ENCODE results near the gene ASPRV1. TPM values are rescaled to one million over a fixed set of nuclear protein-coding genes. Genes with fewer than 3 reads are reported as not detected.
"Not testable (repeated sequence)": the region's sequence is repeated elsewhere in the genome, so short reads cannot be mapped to it uniquely, and the experiment has no call there.

The ASPRV1 gene
- total RNA-seq, 2 donors from 2014 or later = 0.84 to 0.91 TPM

DNA sequence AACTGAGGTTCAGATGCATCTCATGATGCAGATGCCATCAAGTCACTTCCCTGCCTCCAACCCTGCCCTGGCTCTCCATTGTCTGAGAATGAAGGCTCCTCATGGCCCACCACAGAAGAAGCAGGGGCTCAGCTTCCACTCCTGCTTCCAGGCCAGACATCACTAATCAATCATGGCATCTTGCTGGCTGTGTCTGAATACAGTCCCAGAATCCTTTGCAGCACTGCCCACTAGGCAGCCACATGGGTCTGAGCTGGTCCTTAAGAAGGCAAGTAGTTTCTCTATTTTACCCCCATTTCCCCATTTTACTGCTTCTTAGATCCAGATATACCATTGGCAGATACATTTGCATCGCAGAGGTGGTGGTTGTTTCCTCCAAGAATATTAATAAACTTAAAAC is 7.3 kb downstream of the ASPRV1 start:
- Histone ChIP-seq H3K9me3 (ENCODE audit: control insufficient read depth, low read length) (no peaks in the 10 kb centered on the region), H3K4me3 (ENCODE audit: low read length) (no peak overlapping the region), H3K27me3 (ENCODE audit: control insufficient read depth, insufficient read depth, low read length, poor library complexity, severe bottlenecking) (peaks cover 23% of the 10 kb centered on the region), H3K4me1 (ENCODE audit: control insufficient read depth, insufficient read depth, low read length) (no peaks in the 10 kb centered on the region), H3K36me3 (ENCODE audit: control insufficient read depth, insufficient read depth, low read length) (no peaks in the 10 kb centered on the region), H3K9ac (ENCODE audit: extremely low read depth, low read length, poor library complexity, severe bottlenecking) (no peak overlapping the region), H3K27ac (ENCODE audit: low read depth, low read length) (no peak overlapping the region)
- WGBS, 2 experiments (ENCODE audit: insufficient coverage in 1 of 2, insufficient read length in 1 of 2) = 100% methylated on average over 1 of the region's 1 CpG; no CpG with 5 or more reads in 1 of the 2 experiments
- Mint-ChIP-seq H3K4me3 (no peak overlapping the region), H3K27me3 (ENCODE audit: insufficient read depth) (peaks cover 24% of the 10 kb centered on the region), H3K9me3 (no peaks in the 10 kb centered on the region), H3K4me1 (no peaks in the 10 kb centered on the region), H3K27ac (no peak overlapping the region), H3K36me3 (ENCODE audit: low read depth) (no peaks in the 10 kb centered on the region)
- no peak for DNase-seq
- TF ChIP-seq, protein P1, sequence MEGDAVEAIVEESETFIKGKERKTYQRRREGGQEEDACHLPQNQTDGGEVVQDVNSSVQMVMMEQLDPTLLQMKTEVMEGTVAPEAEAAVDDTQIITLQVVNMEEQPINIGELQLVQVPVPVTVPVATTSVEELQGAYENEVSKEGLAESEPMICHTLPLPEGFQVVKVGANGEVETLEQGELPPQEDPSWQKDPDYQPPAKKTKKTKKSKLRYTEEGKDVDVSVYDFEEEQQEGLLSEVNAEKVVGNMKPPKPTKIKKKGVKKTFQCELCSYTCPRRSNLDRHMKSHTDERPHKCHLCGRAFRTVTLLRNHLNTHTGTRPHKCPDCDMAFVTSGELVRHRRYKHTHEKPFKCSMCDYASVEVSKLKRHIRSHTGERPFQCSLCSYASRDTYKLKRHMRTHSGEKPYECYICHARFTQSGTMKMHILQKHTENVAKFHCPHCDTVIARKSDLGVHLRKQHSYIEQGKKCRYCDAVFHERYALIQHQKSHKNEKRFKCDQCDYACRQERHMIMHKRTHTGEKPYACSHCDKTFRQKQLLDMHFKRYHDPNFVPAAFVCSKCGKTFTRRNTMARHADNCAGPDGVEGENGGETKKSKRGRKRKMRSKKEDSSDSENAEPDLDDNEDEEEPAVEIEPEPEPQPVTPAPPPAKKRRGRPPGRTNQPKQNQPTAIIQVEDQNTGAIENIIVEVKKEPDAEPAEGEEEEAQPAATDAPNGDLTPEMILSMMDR (conservative IDR thresholded peaks at IDR 0.05) = no peak

- H3K27me3 ChIP-seq (ENCODE audit: control insufficient read depth, insufficient read depth, low read length, poor library complexity, severe bottlenecking) = peaks cover 19% of the 10 kb centered on the region
- Mint-ChIP-seq H3K4me1 (no peaks in the 10 kb centered on the region), H3K9me3 (no peaks in the 10 kb centered on the region), H3K27ac (no peak overlapping the region), H3K27me3 (ENCODE audit: insufficient read depth) (peaks cover 17% of the 10 kb centered on the region), H3K4me3 (no peak overlapping the region), H3K36me3 (ENCODE audit: low read depth) (no peaks in the 10 kb centered on the region)
- 92 to 97% methylated on average over 4 to 6 of the region's 6 CpGs for WGBS, 2 experiments (ENCODE audit: insufficient coverage in 1 of 2, insufficient read length in 1 of 2)
- TF ChIP-seq, protein P1 (conservative IDR thresholded peaks at IDR 0.05) = no peak
- no peaks in the 10 kb centered on the region for H3K36me3 ChIP-seq (ENCODE audit: control insufficient read depth, insufficient read depth, low read length)
- H3K9ac ChIP-seq (ENCODE audit: extremely low read depth, low read length, poor library complexity, severe bottlenecking) = no peak overlapping the region
- H3K4me1 ChIP-seq (ENCODE audit: control insufficient read depth, insufficient read depth, low read length) = no peaks in the 10 kb centered on the region
- H3K27ac ChIP-seq (ENCODE audit: low read depth, low read length) = no peak overlapping the region
- no peak overlapping the region for H3K4me3 ChIP-seq (ENCODE audit: low read length)
- no peak for DNase-seq
- no peaks in the 10 kb centered on the region for H3K9me3 ChIP-seq (ENCODE audit: control insufficient read depth, low read length)
These were observed 8.9 kb downstream of the ASPRV1 start for GRCh38 chr2:69952336-69953115.

- H3K27ac Mint-ChIP-seq; H3K9me3 Mint-ChIP-seq; H3K36me3 Mint-ChIP-seq (ENCODE audit: low read depth); H3K27me3 Mint-ChIP-seq (ENCODE audit: insufficient read depth); H3K9me3 ChIP-seq (ENCODE audit: control insufficient read depth, low read length); DNase-seq; H3K4me1 ChIP-seq (ENCODE audit: control insufficient read depth, insufficient read depth, low read length); H3K36me3 ChIP-seq (ENCODE audit: control insufficient read depth, insufficient read depth, low read length); H3K9ac ChIP-seq (ENCODE audit: extremely low read depth, low read length, poor library complexity, severe bottlenecking); H3K27me3 ChIP-seq (ENCODE audit: control insufficient read depth, insufficient read depth, low read length, poor library complexity, severe bottlenecking); H3K4me1 Mint-ChIP-seq; H3K4me3 Mint-ChIP-seq; H3K4me3 ChIP-seq (ENCODE audit: low read length); H3K27ac ChIP-seq (ENCODE audit: low read depth, low read length): not testable (repeated sequence)
- WGBS, 2 experiments (ENCODE audit: insufficient coverage in 1 of 2, insufficient read length in 1 of 2) = 89 to 95% methylated on average over 3 of the region's 3 CpGs
These were observed 10.8 kb downstream of the ASPRV1 start for GRCh38 chr2:69950671-69951070.

Data from endodermal cell (in vitro differentiated cells).